Activated naive CD4-positive, alpha-beta T cell treated with anti-CD3 and anti-CD28 coated beads, Interleukin-2, amount 10 ng/mL, durations not matched to agents 7 days and 5 days (primary cell): ENCODE data around the gene TNPO3.
A peak's percentile ranks its signal among the peaks of the same experiment; 100 is the strongest.
"Not testable (repeated sequence)": the region's sequence is repeated elsewhere in the genome, so short reads cannot be mapped to it uniquely, and the experiment has no call there.

Source experiments
- CTCF ChIA-PET: fragments of 350-600 bp; sonication (Branson Sonifier 250); formaldehyde crosslinking; loops from one replicate; lab custom pipeline; 2021; ENCODE audit warnings: antibody characterized with exemption; lab: Charles Lee
- DNase-seq: peaks from one replicate; pipeline ENCODE4 v3.0.0-alpha.2; 2020
- H3K27ac Mint-ChIP-seq: one replicate; pipeline ENCODE4 v1.8.0; 2021; ENCODE audit warnings: mild to moderate bottlenecking, moderate library complexity, mixed read lengths
- H3K27me3 Mint-ChIP-seq: one replicate; pipeline ENCODE4 v1.8.0; 2021; ENCODE audit warnings: mild to moderate bottlenecking, mixed read lengths
- H3K36me3 Mint-ChIP-seq: one replicate; pipeline ENCODE4 v1.8.0; 2021; ENCODE audit warnings: mixed read lengths
- H3K4me1 Mint-ChIP-seq: one replicate; pipeline ENCODE4 v1.8.0; 2021; ENCODE audit warnings: mixed read lengths
- H3K4me3 Mint-ChIP-seq: one replicate; pipeline ENCODE4 v1.8.0; 2021; ENCODE audit warnings: mild to moderate bottlenecking, moderate library complexity, mixed read lengths
- H3K9me3 Mint-ChIP-seq: one replicate; pipeline ENCODE4 v1.8.0; 2021; ENCODE audit warnings: mixed read lengths

Gene TNPO3

GRCh38 chr7:128954830-128955802 lies 99.8 kb downstream of the TNPO3 start:
- no peaks in the 10 kb centered on the region for H3K27me3 Mint-ChIP-seq
- H3K4me1 Mint-ChIP-seq, result no peaks in the 10 kb centered on the region
- no peaks in the 10 kb centered on the region for H3K9me3 Mint-ChIP-seq
- H3K27ac Mint-ChIP-seq, result no peak overlapping the region
- H3K4me3 Mint-ChIP-seq, result no peak overlapping the region
- H3K36me3 Mint-ChIP-seq, result peaks cover 51% of the 10 kb centered on the region
- no peak for DNase-seq
- CTCF ChIA-PET, result interaction anchor here (0.9 kb wide), 1 partner anchor 28 kb away, joined by 3 read pairs; no protein-coding TSS in a partner anchor

- Mint-ChIP-seq H3K27me3 (no peaks in the 10 kb centered on the region), H3K36me3 (peaks cover 42% of the 10 kb centered on the region), H3K9me3 (no peaks in the 10 kb centered on the region), H3K27ac (no peak overlapping the region), H3K4me3 (no peak overlapping the region), H3K4me1 (no peaks in the 10 kb centered on the region)
- CTCF ChIA-PET, result interaction anchor here (1.1 to 1.5 kb wide), 2 partner anchors 70 to 138 kb away, joined by 3 to 4 read pairs; no protein-coding TSS in a partner anchor
- DNase-seq, result no peak
Observed at GRCh38 chr7:128954150-128954549, 100.8 kb downstream of the TNPO3 start.

GRCh38 chr7:128951296-128951695 lies 103.6 kb downstream of the TNPO3 start:
- Mint-ChIP-seq H3K36me3 (peaks cover 28% of the 10 kb centered on the region), H3K27ac (no peak overlapping the region), H3K4me1 (no peaks in the 10 kb centered on the region), H3K4me3 (no peak overlapping the region), H3K9me3 (no peaks in the 10 kb centered on the region), H3K27me3 (no peaks in the 10 kb centered on the region)
- no peak for DNase-seq
- CTCF ChIA-PET, result no interaction called here

- H3K27me3 Mint-ChIP-seq, result peaks cover 10% of the 10 kb centered on the region
- no peaks in the 10 kb centered on the region for H3K4me1 Mint-ChIP-seq
- H3K36me3 Mint-ChIP-seq, result peaks cover 20% of the 10 kb centered on the region
- DNase-seq, result no peak
- H3K4me3 Mint-ChIP-seq, result no peak overlapping the region
- no peaks in the 10 kb centered on the region for H3K9me3 Mint-ChIP-seq
- no peak overlapping the region for H3K27ac Mint-ChIP-seq
- CTCF ChIA-PET, result interaction anchor here (2.7 kb wide), 1 partner anchor 8 kb away, joined by 10 read pairs; no protein-coding TSS in a partner anchor
Observed at GRCh38 chr7:128948976-128949760, 105.7 kb downstream of the TNPO3 start.

GRCh38 chr7:128948312-128948973 lies 106.5 kb downstream of the TNPO3 start:
- no peaks in the 10 kb centered on the region for H3K9me3 Mint-ChIP-seq
- no peak overlapping the region for H3K4me3 Mint-ChIP-seq
- peaks cover 15% of the 10 kb centered on the region for H3K36me3 Mint-ChIP-seq
- peaks cover 10% of the 10 kb centered on the region for H3K27me3 Mint-ChIP-seq
- DNase-seq, result no peak
- CTCF ChIA-PET, result interaction anchor here (1.1 to 2.7 kb wide), 2 partner anchors 9 to 15 kb away, joined by 4 to 10 read pairs; no protein-coding TSS in a partner anchor
- H3K27ac Mint-ChIP-seq, result no peak overlapping the region
- H3K4me1 Mint-ChIP-seq, result no peaks in the 10 kb centered on the region

GRCh38 chr7:128947854-128948253 lies 107.1 kb downstream of the TNPO3 start:
- Mint-ChIP-seq H3K4me1 (no peaks in the 10 kb centered on the region), H3K9me3 (no peaks in the 10 kb centered on the region), H3K4me3 (no peak overlapping the region), H3K27me3 (peaks cover 10% of the 10 kb centered on the region), H3K36me3 (peaks cover 9% of the 10 kb centered on the region), H3K27ac (no peak overlapping the region)
- CTCF ChIA-PET, result interaction anchor here (1.1 to 2.7 kb wide), 2 partner anchors 10 to 15 kb away, joined by 4 to 10 read pairs; no protein-coding TSS in a partner anchor
- no peak for DNase-seq

GRCh38 chr7:128946936-128947830 lies 107.7 kb downstream of the TNPO3 start:
- Mint-ChIP-seq H3K27ac (no peak overlapping the region), H3K27me3 (peaks cover 10% of the 10 kb centered on the region), H3K4me3 (no peak overlapping the region), H3K36me3 (peaks cover 4% of the 10 kb centered on the region), H3K9me3 (no peaks in the 10 kb centered on the region), H3K4me1 (no peaks in the 10 kb centered on the region)
- CTCF ChIA-PET, result interaction anchor here (1.1 to 2.7 kb wide), 2 partner anchors 10 to 14 kb away, joined by 4 to 10 read pairs; no protein-coding TSS in a partner anchor
- peak; percentile 34 for DNase-seq

- Mint-ChIP-seq H3K27me3 (peaks cover 19% of the 10 kb centered on the region), H3K4me1 (peaks cover 8% of the 10 kb centered on the region), H3K4me3 (no peak overlapping the region), H3K36me3 (no peaks in the 10 kb centered on the region), H3K9me3 (no peaks in the 10 kb centered on the region), H3K27ac (no peak overlapping the region)
- DNase-seq, result no peak
- CTCF ChIA-PET, result interaction anchor here (1.6 kb wide), 1 partner anchor 146 kb away, joined by 4 read pairs; no protein-coding TSS in a partner anchor
Observed at GRCh38 chr7:128945668-128946366, 109.1 kb downstream of the TNPO3 start.

GRCh38 chr7:128944487-128945236 lies 110.2 kb downstream of the TNPO3 start:
- no peak for DNase-seq
- H3K27me3 Mint-ChIP-seq, result peaks cover 30% of the 10 kb centered on the region
- no peak overlapping the region for H3K4me3 Mint-ChIP-seq
- no peaks in the 10 kb centered on the region for H3K9me3 Mint-ChIP-seq
- no peaks in the 10 kb centered on the region for H3K36me3 Mint-ChIP-seq
- H3K4me1 Mint-ChIP-seq, result peaks cover 18% of the 10 kb centered on the region
- CTCF ChIA-PET, result interaction anchor here (1.2 to 1.6 kb wide), 3 partner anchors 8 to 147 kb away, joined by 3 to 4 read pairs (median 3); no protein-coding TSS in a partner anchor
- H3K27ac Mint-ChIP-seq, result no peak overlapping the region

GRCh38 chr7:128943251-128943650 lies 111.7 kb downstream of the TNPO3 start:
- not testable (repeated sequence) for H3K36me3 Mint-ChIP-seq, H3K9me3 Mint-ChIP-seq, H3K27ac Mint-ChIP-seq, DNase-seq, H3K4me3 Mint-ChIP-seq
- peaks cover 30% of the 10 kb centered on the region for H3K4me1 Mint-ChIP-seq
- H3K27me3 Mint-ChIP-seq, result peaks cover 45% of the 10 kb centered on the region
- CTCF ChIA-PET, result interaction anchor here (0.7 kb wide), 2 partner anchors 34 to 148 kb away, joined by 3 to 4 read pairs; no protein-coding TSS in a partner anchor

GRCh38 chr7:128941946-128942526 lies 112.9 kb downstream of the TNPO3 start:
- CTCF ChIA-PET, result interaction anchor here (1.1 kb wide), 1 partner anchor 150 kb away, joined by 4 read pairs; no protein-coding TSS in a partner anchor
- H3K36me3 Mint-ChIP-seq, result peaks cover 2% of the 10 kb centered on the region
- no peak overlapping the region for H3K27ac Mint-ChIP-seq
- peaks cover 57% of the 10 kb centered on the region for H3K27me3 Mint-ChIP-seq
- H3K4me3 Mint-ChIP-seq, result no peak overlapping the region
- H3K9me3 Mint-ChIP-seq, result no peaks in the 10 kb centered on the region
- H3K4me1 Mint-ChIP-seq, result peaks cover 35% of the 10 kb centered on the region
- DNase-seq, result no peak
